Activated CD4-positive, alpha-beta T cell treated with anti-CD3 and anti-CD28 coated beads, Interleukin-2, amount 50 U/mL, for 48 hours (primary cell): ENCODE measurements around the gene DNAJC9.

Source experiments
- DNase-seq, 2 experiments: peaks; one replicate each; pipeline ENCODE4 v3.0.0-alpha.2; 2020

The DNAJC9 gene

GRCh38 chr10:73238990-73239566 is 8.0 kb downstream of the DNAJC9 start:
- no peak for DNase-seq

- no peak for DNase-seq
Observed at GRCh38 chr10:73234695-73235094, 12.4 kb downstream of the DNAJC9 start.

- DNase-seq, result no peak
Observed at GRCh38 chr10:73233883-73234282, 13.2 kb downstream of the DNAJC9 start.

DNA sequence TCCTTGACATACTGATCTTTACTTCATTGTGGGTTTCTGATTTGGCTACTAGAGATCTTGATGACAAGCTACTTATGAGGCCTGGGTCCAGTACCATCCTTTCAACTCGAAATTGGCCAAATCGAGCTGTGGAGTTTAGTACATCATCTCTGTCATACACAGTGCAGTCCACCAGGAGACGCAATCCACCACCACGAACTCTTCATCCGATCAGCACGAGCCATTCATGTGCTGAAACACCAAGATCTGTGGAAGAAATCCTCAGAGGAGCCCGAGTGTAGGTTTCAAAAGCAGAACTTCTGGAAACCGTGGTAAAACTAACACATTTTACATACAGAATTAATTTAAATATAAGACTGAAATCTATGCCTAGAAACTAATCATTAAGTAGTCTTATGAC is 14.2 kb downstream of the DNAJC9 start:
- no peak for DNase-seq

- no peak for DNase-seq
Observed at GRCh38 chr10:73229567-73229966, 17.5 kb downstream of the DNAJC9 start.

- no peak for DNase-seq
Observed at GRCh38 chr10:73228247-73228646, 18.8 kb downstream of the DNAJC9 start.

DNA sequence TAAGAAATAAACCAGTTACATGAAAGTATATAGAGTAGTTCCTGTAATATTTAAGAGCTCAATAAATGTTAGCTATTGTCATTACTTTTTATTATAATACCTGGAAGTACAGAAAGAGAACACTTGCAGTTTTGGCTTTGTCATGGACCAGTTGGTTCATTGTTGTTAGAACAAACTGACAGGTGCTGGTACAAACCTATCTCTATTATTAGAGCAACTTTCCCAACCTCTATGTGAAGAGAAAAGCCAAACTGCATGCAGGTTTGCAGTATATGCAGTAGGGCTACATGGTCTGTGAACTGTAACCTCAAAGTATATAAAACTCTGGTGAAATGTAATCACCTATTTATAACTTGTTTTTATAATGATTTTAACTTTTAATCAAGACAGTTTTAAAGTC is 20.4 kb downstream of the DNAJC9 start:
- no peak for DNase-seq

DNA sequence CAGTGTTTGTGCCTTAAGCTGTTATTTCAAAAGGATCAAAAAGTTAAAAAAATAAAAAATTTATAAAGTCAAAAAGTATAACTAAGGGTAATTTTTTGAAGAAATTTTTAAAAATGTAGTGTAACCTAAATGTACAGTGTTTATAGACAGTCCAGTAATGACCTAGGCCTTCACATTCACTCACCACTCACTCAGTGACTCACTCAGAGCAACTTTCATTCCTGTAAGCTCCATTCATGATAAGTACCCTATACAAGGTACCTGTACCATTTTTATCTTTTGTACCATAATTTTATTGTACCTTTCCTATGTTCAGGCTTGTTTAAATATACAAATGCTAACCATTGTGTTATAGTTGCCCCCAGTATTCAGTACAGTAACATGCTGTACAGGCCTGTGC is 21.5 kb downstream of the DNAJC9 start:
- no peak for DNase-seq

DNA sequence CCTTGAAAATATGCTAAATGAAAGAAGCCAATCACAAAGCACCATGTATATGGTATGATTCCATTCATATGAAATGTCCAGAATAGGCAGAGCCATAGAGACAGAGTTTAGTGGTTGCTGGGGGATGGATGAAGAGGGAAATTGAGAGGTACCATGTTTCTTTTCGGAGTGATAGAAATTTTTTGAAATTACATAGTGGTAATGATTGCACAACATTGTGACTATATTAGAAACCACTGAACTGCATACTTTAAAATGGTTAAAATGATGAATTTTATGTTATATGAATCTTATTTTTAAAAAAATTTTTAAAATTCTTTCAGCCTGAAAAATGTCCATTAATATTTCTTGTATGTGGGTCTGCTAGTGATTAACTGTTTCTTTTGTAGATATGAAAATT is 26.1 kb downstream of the DNAJC9 start:
- no peak for DNase-seq

DNA sequence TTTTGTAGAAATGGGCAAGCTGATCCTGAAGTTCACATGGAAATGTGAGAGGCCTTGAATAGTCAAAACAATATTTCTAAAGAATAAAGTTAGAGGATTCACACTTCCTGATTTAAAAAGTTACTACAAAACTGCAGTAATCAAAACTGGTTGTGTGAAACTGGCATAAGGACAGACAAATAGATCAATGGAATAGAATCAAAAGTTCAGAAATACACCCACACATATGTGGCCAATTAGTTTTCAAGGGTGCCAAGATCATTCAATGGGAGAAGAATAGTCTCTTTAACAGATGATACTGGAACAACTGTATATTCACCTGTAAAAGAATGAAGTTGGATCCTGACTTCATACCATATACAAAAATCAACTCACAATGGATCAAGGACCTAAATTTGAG is 27.7 kb downstream of the DNAJC9 start:
- DNase-seq, result no peak

GRCh38 chr10:73218431-73219191 is 28.4 kb downstream of the DNAJC9 start:
- no peak for DNase-seq

DNA sequence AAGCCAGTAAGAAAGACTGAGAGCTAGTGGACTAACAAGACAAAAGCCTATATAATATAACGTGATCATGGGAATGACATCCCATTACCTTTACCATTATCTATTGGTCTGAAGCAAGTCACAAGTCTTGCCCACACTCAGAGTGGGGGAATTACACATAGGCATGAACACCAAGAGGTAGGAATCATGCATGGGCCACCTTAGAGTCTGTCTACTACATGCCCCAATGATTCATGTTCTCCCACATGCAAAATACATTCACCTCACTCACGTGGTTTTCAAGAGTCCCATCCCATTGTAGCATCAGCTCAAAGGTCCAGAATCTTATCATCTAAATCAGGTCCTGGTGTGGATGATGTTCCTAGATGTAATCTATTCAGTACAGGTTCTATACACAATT is 29.4 kb downstream of the DNAJC9 start:
- no peak for DNase-seq

DNA sequence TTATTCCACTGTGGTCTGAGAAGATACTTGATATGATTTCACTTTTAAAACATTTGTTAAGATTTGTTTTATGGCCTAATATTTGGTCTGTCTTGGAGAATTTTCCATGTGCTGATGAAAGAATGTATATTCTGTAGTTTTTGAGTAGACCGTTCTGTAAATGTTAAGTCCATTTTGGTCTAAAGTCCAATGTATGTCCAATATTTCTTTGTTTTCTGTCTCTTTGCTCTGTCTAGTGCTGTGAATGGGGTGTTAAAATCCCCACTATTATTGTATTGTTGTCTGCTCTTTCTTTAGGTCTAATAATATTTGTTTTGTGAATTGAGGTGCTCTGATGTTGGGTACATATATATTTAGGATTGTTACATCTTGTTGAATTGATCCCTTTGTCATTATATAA is 31.3 kb downstream of the DNAJC9 start:
- DNase-seq, result no peak

GRCh38 chr10:73211106-73211811 is 35.8 kb downstream of the DNAJC9 start:
- DNase-seq, result no peak

DNA sequence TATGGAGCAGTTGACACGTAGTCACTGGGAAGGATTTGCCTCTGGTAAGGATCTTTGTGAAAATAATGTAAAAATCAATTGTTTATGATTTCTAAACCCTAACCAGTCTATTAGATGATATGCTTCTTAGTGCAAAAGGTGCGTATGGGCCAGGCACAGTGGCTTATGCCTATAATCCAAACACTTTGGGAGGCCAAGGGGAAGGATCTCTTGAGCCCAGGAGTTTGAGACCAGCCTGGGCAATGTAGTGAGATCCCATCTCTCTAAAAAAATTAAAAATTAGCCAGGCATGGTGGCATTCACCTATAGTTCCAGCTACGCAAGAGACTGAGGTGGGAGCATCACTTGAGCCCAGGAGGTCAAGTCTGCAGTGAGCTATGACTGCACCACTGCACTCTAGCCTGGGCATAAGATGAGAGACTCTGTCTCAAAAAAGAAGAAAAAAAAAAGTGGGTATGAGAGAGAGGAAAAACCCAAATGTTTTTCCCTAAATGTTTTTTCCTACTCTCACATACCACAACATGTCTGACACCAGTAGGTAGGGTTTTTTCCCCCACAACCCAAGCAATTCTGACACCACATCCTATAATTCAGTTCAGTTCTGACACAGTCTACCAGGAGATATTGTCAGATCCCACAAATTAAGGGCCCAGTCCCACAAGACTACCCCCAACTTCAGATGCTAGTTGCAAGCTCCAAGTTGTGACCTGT is 36.5 kb downstream of the DNAJC9 start:
- no peak for DNase-seq

DNA sequence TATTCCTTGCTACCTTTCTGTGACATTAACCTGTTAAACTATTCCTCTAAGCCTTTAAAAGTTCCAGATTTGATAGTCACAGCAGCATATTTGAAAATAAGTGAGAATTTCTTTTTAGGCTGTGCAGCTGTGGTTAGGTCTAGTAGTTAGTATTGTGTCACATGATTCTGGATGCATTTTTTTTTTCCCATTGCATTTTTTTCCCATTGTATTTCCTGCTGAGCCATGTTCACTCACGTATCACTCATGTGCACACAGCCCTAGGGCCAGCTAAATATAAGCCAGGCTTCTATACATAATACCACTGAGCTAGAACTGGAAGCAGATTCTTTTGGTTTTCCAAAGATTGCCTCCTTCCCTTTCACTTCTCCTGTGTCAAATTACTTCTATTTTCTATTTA is 37.4 kb downstream of the DNAJC9 start:
- no peak for DNase-seq

GRCh38 chr10:73207883-73208282 is 39.2 kb downstream of the DNAJC9 start:
- no peak for DNase-seq

DNA sequence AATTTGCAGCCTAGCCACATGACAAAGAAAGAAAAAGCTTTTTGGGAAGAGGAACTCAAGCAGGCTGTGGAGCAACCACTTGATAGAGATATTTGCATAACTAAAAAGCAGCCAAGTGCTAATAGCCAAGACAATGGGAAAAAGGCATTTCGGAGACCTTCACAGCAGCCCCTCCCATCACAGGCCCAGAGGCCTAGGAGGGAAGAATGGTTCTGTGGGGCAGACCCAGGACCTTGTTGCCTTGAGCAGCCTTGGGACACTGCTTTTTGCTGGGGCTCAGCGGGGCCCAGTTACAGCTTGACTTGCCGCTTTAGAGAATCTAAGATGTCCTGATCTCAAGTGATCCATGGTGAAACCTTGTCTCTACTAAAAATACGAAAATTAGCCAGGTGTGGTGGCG is 40.7 kb downstream of the DNAJC9 start:
- DNase-seq, result no peak

DNA sequence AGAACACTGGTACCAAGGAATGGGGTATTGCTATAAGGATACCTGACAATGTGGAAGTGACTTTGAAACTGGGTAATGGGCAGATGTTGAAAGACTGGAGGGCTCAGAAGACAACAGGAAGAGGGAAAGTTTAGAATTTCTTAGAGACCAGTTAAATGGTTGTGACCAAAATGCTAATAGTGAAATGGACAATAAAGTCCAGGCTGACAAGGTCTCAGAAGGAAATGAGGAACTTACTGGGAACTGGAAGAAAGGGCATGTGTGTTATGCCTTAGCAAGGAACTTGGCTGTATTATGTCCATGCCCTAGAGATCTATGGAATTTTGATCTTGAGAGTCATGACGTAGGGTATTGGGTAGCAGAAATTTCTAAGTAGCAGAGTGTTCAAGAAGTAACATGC is 41.2 kb downstream of the DNAJC9 start:
- no peak for DNase-seq

GRCh38 chr10:73205081-73205480 is 42.0 kb downstream of the DNAJC9 start:
- no peak for DNase-seq
